Heart left ventricle (tissue), 13 donors: Measurements from ENCODE around the gene HCN4.

Experiments used
- CTCF ChIP-seq, 12 donors: fragments of 200-600 bp; sonication (generic) in 4 of 12; IDR thresholded peaks; one replicate each; pipeline versions ENCODE4 v1.5.0 to v1.8.0; 2018 to 2022; ENCODE audit warnings: antibody characterized with exemption in 12 of 12, mild to moderate bottlenecking in 5 of 12
- POLR2A ChIP-seq, 2 donors: fragments of 450-650 bp; IDR thresholded peaks; one replicate each; pipeline ENCODE4 v1.6.1; 2017; ENCODE audit warnings: antibody characterized with exemption in 2 of 2, mild to moderate bottlenecking in 2 of 2, moderate library complexity in 2 of 2
- donor health status: ischemic (EF 13 %, LVEDD 7.1; RV severe dilation, severe dysfunction).
- donor health status: DM: no; HTN: yes; CAD: no.
- donor health status: DM: no; HTN: no; CAD: no.
- donor health status: ischemic (EF 25% LVEDD 6.9; RV normal size, moderate dysfunction).
- donor health status: ischemic (EF 25% LVEDD 5.7; RV mildly dilated, moderate dysfunction).
- donor health status: ischemic (EF 35%, LVEDD 5.7; RV mildly dilated, moderate dysfunction).
- donor health status: nonischemic (EF 11% LVEDD 7.7; RV severe dilation, severe dysfunction).
- donor health status: DM: yes; HTN: yes; CAD: no.
- donor health status: PGD.
- donor health status: ischemic (EF 29% LVEDD 5.4; RV normal size, mild dysfunction).
- donor health status: nonischemic (EF 23%, LVEDD 6.1; RV moderate dilation, normal function).

GRCh38 chr15:73357999-73358665, 10.6 kb downstream of the HCN4 start:
- no peak for TF ChIP-seq CTCF (IDR thresholded peaks at IDR 0.05)
- no peak for TF ChIP-seq POLR2A (IDR thresholded peaks at IDR 0.05)
